BE2C (cell line): ENCODE measurements around the gene NPEPPS.

Experiments
- DNase-seq: peaks from one replicate; pipeline ENCODE4 v3.0.0-alpha.2; 2020
- H3K27me3 ChIP-seq: fragments of 250-450 bp; sonication (Bioruptor Pico); 2 replicates; pipeline ENCODE4 v1.5.1; 2020; ENCODE audit warnings: mild to moderate bottlenecking
- H3K36me3 ChIP-seq: fragments of 250-450 bp; sonication (Bioruptor Pico); 2 replicates; pipeline ENCODE4 v1.5.1; 2020; ENCODE audit warnings: mild to moderate bottlenecking
- H3K4me1 ChIP-seq: fragments of 250-450 bp; sonication (Bioruptor Pico); 2 replicates; pipeline ENCODE4 v1.5.1; 2020
- H3K4me3 ChIP-seq: 2 replicates; pipeline ENCODE4 v1.5.1; 2011; ENCODE audit warnings: low read depth, low read length
- H3K9me3 ChIP-seq: fragments of 250-450 bp; sonication (Bioruptor Pico); 2 replicates; pipeline ENCODE4 v1.5.1; 2020
- TF ChIP-seq, protein P1 (sequence below): IDR thresholded peaks from 2 replicates; pipeline ENCODE4 v1.5.1; 2012; ENCODE audit warnings: mild to moderate bottlenecking, low read depth, low read length

Gene NPEPPS

DNA sequence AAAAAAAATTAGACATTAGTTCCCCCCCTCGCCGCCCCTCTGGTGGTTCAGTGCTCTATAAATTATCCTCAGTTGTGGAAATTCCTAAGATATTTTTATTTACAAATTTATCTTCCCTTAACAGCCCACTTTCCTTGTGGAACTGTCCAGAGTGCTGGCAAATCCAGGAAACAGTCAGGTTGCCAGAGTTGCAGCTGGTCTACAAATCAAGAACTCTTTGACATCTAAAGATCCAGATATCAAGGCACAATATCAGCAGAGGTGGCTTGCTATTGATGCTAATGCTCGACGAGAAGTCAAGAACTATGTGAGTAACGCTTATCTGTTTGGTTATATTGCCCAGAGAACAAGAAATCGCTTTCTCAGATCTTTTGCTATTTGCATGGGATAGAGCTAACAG, 121.7 kb downstream of the NPEPPS start:
- Histone ChIP-seq H3K4me3 (peak overlapping the region; percentile 95; the same call in 1 of the 2 replicates), H3K36me3 (peaks cover 66% of the 10 kb centered on the region), H3K27me3 (no peaks in the 10 kb centered on the region), H3K9me3 (no peaks in the 10 kb centered on the region), H3K4me1 (no peaks in the 10 kb centered on the region; the same call in 1 of the 2 replicates)
- TF ChIP-seq, protein P1, sequence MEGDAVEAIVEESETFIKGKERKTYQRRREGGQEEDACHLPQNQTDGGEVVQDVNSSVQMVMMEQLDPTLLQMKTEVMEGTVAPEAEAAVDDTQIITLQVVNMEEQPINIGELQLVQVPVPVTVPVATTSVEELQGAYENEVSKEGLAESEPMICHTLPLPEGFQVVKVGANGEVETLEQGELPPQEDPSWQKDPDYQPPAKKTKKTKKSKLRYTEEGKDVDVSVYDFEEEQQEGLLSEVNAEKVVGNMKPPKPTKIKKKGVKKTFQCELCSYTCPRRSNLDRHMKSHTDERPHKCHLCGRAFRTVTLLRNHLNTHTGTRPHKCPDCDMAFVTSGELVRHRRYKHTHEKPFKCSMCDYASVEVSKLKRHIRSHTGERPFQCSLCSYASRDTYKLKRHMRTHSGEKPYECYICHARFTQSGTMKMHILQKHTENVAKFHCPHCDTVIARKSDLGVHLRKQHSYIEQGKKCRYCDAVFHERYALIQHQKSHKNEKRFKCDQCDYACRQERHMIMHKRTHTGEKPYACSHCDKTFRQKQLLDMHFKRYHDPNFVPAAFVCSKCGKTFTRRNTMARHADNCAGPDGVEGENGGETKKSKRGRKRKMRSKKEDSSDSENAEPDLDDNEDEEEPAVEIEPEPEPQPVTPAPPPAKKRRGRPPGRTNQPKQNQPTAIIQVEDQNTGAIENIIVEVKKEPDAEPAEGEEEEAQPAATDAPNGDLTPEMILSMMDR, result no peak
- DNase-seq, result no peak

DNA sequence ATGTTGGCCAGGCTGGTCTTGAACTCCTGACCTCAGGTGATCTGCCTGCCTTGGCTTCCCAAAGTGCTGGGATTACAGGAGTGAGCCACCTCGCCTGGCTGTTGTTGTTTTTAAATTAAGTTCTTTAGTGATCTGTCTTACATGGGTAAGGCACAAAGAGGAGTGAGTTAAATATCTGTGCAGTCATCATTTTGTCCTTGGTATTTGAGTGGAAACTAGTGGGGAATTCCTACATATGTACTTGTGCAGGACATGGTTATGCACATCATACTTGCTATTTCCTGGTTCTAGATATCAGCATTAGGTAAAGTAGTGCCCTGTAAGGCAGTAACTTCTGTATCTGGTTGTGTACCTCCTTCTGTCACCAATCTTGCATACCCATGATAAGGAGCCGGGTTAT, 122.5 kb downstream of the NPEPPS start:
- no peaks in the 10 kb centered on the region; the same call in 1 of the 2 replicates for H3K4me1 ChIP-seq
- H3K36me3 ChIP-seq, result peaks cover 75% of the 10 kb centered on the region
- H3K4me3 ChIP-seq, result no peak overlapping the region

DNA sequence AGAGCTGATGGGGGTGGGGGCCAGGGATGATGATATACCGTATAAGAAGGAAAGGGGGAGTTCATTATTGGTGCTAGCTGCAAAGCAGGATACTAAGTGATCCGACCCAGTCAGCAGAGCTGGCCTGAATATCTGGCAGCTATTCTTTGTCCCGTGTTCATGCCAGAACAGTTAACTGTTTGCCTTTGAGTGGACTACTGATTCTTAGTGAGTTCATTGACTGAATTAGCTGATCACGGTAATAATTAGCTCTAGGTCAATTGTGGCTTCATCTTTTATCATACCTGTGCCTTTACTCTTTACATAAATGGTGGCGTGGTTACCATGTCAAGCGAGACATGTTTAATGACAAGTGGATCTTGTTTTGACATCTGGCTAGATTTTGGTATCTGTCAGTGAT, 124.1 kb downstream of the NPEPPS start:
- no peak for DNase-seq
- TF ChIP-seq, protein P1, result no peak
- no peaks in the 10 kb centered on the region; the same call in 1 of the 2 replicates for H3K4me1 ChIP-seq
- H3K4me3 ChIP-seq, result peak overlapping the region; percentile 4; the same call in 1 of the 2 replicates
- no peaks in the 10 kb centered on the region for H3K9me3 ChIP-seq
- H3K27me3 ChIP-seq, result no peaks in the 10 kb centered on the region
- H3K36me3 ChIP-seq, result peaks cover 89% of the 10 kb centered on the region

More for the DNA sequence above, 122.5 kb downstream of the NPEPPS start:
- no peaks in the 10 kb centered on the region for H3K9me3 ChIP-seq
- DNase-seq, result no peak
- TF ChIP-seq, protein P1, result no peak
- H3K27me3 ChIP-seq, result no peaks in the 10 kb centered on the region

DNA sequence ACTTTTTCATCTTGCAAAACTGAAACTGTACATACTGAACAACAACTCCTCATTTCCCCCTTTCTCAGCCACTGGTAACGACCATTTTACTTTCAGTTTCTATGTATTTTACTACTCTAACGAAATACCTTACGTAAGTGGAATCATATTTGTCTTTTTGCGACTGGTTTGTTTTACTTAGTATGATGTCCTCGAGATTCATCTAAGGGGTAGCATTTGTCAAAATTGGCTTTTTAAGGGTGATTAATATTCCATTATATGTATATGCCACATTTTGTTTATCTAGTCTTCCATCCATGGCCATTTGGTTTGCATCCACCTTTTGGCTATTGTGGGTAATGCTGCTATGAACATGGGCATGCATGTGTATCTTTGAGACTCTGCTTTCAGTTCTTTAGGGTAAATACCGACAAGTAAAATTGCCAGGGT, 129.2 kb downstream of the NPEPPS start:
- DNase-seq, result no peak
- H3K27me3 ChIP-seq, result no peaks in the 10 kb centered on the region
- peaks cover 96% of the 10 kb centered on the region for H3K36me3 ChIP-seq
- no peak overlapping the region for H3K4me3 ChIP-seq
- TF ChIP-seq, protein P1, result no peak
- H3K4me1 ChIP-seq, result no peaks in the 10 kb centered on the region; the same call in 1 of the 2 replicates
- no peaks in the 10 kb centered on the region for H3K9me3 ChIP-seq

DNA sequence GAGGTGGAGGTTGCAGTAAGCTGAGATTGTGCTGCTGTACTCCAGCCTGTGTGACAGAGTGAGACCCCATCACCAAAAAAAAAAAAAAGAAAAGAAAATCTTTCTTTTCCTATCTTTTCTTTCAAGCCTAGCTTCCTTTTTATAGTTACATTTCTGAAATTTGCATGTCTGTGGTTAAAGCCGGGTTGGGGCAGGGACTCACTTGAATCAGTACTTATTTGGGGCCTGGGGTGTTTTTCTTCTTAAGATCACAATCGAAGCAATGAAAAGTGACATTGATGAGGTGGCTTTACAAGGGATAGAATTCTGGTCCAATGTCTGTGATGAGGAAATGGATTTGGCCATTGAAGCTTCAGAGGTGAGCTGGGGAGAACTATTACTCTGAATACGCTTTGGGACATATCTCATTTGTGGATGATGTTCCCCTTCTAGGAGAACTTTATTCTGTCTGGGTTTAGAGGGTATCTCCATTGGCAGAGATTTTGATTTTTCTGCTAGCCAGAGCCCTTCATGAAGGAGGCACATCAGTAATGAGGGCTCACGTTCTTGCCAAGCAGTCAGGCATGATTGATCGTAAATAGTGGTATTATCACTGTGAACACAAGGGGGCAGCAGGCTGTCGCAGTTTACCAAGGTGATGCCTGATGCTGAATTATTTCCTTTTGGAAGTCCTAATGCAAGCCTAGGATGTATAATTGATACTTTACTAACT, 133.2 kb downstream of the NPEPPS start:
- TF ChIP-seq, protein P1, result peak; percentile 87
- peak; percentile 72 for DNase-seq
- peaks cover 91% of the 10 kb centered on the region for H3K36me3 ChIP-seq

GRCh38 chr17:47664624-47664941, 133.7 kb downstream of the NPEPPS start:
- H3K4me3 ChIP-seq, result no peak overlapping the region
- no peaks in the 10 kb centered on the region for H3K27me3 ChIP-seq
- TF ChIP-seq, protein P1, result no peak
- peaks cover 91% of the 10 kb centered on the region for H3K36me3 ChIP-seq
- H3K4me1 ChIP-seq, result no peaks in the 10 kb centered on the region
- H3K9me3 ChIP-seq, result no peaks in the 10 kb centered on the region
- no peak for DNase-seq

More for the DNA sequence above, 133.2 kb downstream of the NPEPPS start:
- Histone ChIP-seq H3K27me3 (no peaks in the 10 kb centered on the region), H3K9me3 (no peaks in the 10 kb centered on the region), H3K4me1 (no peaks in the 10 kb centered on the region), H3K4me3 (no peak overlapping the region)
